H1 (cell line): ENCODE results near the gene PBX1. TPM values are rescaled to one million over a fixed set of nuclear protein-coding genes. Genes with fewer than 3 reads are reported as not detected.

Source experiments
- CTCF ChIA-PET: fragments of 300-600 bp; sonication (Branson Sonifier 250); formaldehyde crosslinking; loops from one replicate; lab custom pipeline; 2021; ENCODE audit not compliant: partially characterized antibody; lab: Charles Lee
- POLR2A ChIA-PET: fragments of 300-600 bp; sonication (Branson Sonifier 250); formaldehyde crosslinking; loops from one replicate; lab custom pipeline; 2021; ENCODE audit warnings: inconsistent platforms; ENCODE audit not compliant: partially characterized antibody; lab: Charles Lee
- DNase-seq, 2 experiments: peaks; one replicate each; pipeline versions ENCODE4 v3.0.0 to v3.0.0-alpha.2; 2010 to 2022; ENCODE audit warnings: low spot score in 2 of 2, low read depth in 1 of 2, mixed read lengths in 1 of 2
- FAIRE-seq: peaks from 2 replicates; lab custom pipeline; 2011; peaks lifted over from hg19 to GRCh38; lab: Jason Lieb, UNC
- H2AFZ ChIP-seq: 2 replicates; pipeline ENCODE4 v1.8.1; 2012; ENCODE audit warnings: low read length, inconsistent platforms
- H2AK5ac ChIP-seq: 2 replicates; pipeline ENCODE4 v1.6.1; 2013; ENCODE audit warnings: low read depth, low read length
- H2BK120ac ChIP-seq: replicated peaks from 2 replicates; pipeline ENCODE3; 2013; ENCODE audit warnings: low read depth, low read length, inconsistent platforms
- H2BK12ac ChIP-seq: 2 replicates; pipeline ENCODE4 v1.6.1; 2013; ENCODE audit warnings: low read depth, low read length
- H2BK15ac ChIP-seq: 2 replicates; pipeline ENCODE4 v1.6.1; 2013; ENCODE audit warnings: low read length
- H2BK20ac ChIP-seq: 2 replicates; pipeline ENCODE4 v1.6.1; 2013; ENCODE audit warnings: low read length
- H2BK5ac ChIP-seq: 2 replicates; pipeline ENCODE4 v1.6.1; 2013; ENCODE audit warnings: low read depth, low read length
- H3K14ac ChIP-seq: 2 replicates; pipeline ENCODE4 v1.6.1; 2013; ENCODE audit warnings: inconsistent platforms; ENCODE audit not compliant: insufficient read length
- H3K18ac ChIP-seq: 2 replicates; pipeline ENCODE4 v1.6.1; 2013; ENCODE audit warnings: low read length; ENCODE audit errors: extremely low read depth
- H3K23ac ChIP-seq: 2 replicates; pipeline ENCODE4 v1.6.1; 2013; ENCODE audit warnings: inconsistent platforms; ENCODE audit not compliant: insufficient read length
- H3K23me2 ChIP-seq: 2 replicates; pipeline ENCODE4 v1.6.1; 2013; ENCODE audit warnings: low read depth, low read length
- H3K27ac ChIP-seq: 2 replicates; pipeline ENCODE4 v1.6.1; 2011; ENCODE audit warnings: low read depth, low read length, inconsistent platforms
- H3K27me3 ChIP-seq, 4 experiments: replicated peaks in 1 of 4; 1 replicate in 1 of 4; 2 replicates in 3 of 4; pipeline versions ENCODE4 v1.6.1 to v1.8.1; 2011 to 2013; ENCODE audit warnings: low read length in 3 of 4, mild to moderate bottlenecking in 3 of 4, inconsistent platforms in 2 of 4, mixed read lengths in 2 of 4, moderate library complexity in 1 of 4; ENCODE audit not compliant: control insufficient read depth in 3 of 4, insufficient read depth in 3 of 4; ENCODE audit errors: extremely low read depth in 1 of 4
- H3K36me3 ChIP-seq, 4 experiments: 2 replicates each; pipeline versions ENCODE4 v1.6.1 to v1.8.1; 2011 to 2013; ENCODE audit warnings: mild to moderate bottlenecking in 4 of 4, low read length in 3 of 4, moderate library complexity in 2 of 4, control low read depth in 1 of 4, inconsistent platforms in 1 of 4; ENCODE audit not compliant: insufficient read depth in 4 of 4, control insufficient read depth in 2 of 4
- H3K4ac ChIP-seq: replicated peaks from 2 replicates; pipeline ENCODE3; 2013; ENCODE audit warnings: low read length, low read depth, mixed read lengths, inconsistent platforms; ENCODE audit not compliant: insufficient read length
- H3K4me1 ChIP-seq, 4 experiments: replicated peaks in 1 of 4; 1 replicate in 1 of 4; 2 replicates in 3 of 4; pipeline versions ENCODE4 v1.6.1 to v1.8.1; 2011 to 2013; ENCODE audit warnings: low read length in 3 of 4, inconsistent platforms in 2 of 4, mixed read lengths in 1 of 4; ENCODE audit not compliant: insufficient read depth in 4 of 4, control insufficient read depth in 3 of 4
- H3K4me2 ChIP-seq, 2 experiments: 2 replicates each; pipeline versions ENCODE4 v1.6.1 to v1.8.1; 2011 to 2013; ENCODE audit warnings: low read depth in 2 of 2, low read length in 2 of 2, control low read depth in 1 of 2, inconsistent platforms in 1 of 2, mild to moderate bottlenecking in 1 of 2; ENCODE audit not compliant: insufficient read depth in 1 of 2
- H3K4me3 ChIP-seq, 4 experiments: fragments of 200-600, 300-600 bp in 1 of 4; sonication (generic), shearing (Covaris generic), sonication (Bioruptor Twin) in 1 of 4; 2 replicates each; pipeline versions ENCODE4 v1.5.1 to v1.8.1; 2011 to 2016; ENCODE audit warnings: low read length in 4 of 4, low read depth in 3 of 4, control low read depth in 2 of 4, inconsistent platforms in 2 of 4, mild to moderate bottlenecking in 2 of 4, mixed read lengths in 1 of 4, moderate library complexity in 1 of 4; ENCODE audit not compliant: insufficient read depth in 2 of 4; ENCODE audit errors: extremely low read depth in 1 of 4
- H3K56ac ChIP-seq: replicated peaks from 2 replicates; pipeline ENCODE3; 2013; ENCODE audit warnings: low read depth, mild to moderate bottlenecking, mixed read lengths, low read length, inconsistent platforms; ENCODE audit not compliant: insufficient read length
- H3K79me1 ChIP-seq: 2 replicates; pipeline ENCODE4 v1.6.1; 2013; ENCODE audit warnings: low read depth, low read length, control low read depth
- H3K79me2 ChIP-seq, 2 experiments: 2 replicates each; pipeline versions ENCODE4 v1.6.1 to v1.8.1; 2012 to 2013; ENCODE audit warnings: low read length in 2 of 2, mild to moderate bottlenecking in 2 of 2, inconsistent platforms in 1 of 2; ENCODE audit not compliant: insufficient read depth in 2 of 2, control insufficient read depth in 1 of 2
- H3K9ac ChIP-seq, 4 experiments: replicated peaks in 1 of 4; 1 replicate in 1 of 4; 2 replicates in 3 of 4; pipeline versions ENCODE4 v1.6.1 to v1.8.1; 2011 to 2013; ENCODE audit warnings: low read depth in 3 of 4, low read length in 3 of 4, control low read depth in 2 of 4, mild to moderate bottlenecking in 2 of 4, moderate library complexity in 2 of 4, inconsistent platforms in 1 of 4; ENCODE audit errors: extremely low read depth in 1 of 4
- H3K9me3 ChIP-seq, 2 experiments: 2 replicates each; pipeline versions ENCODE4 v1.6.1 to v1.8.1; 2012 to 2013; ENCODE audit warnings: mild to moderate bottlenecking in 2 of 2, moderate library complexity in 2 of 2, control low read depth in 1 of 2, inconsistent platforms in 1 of 2, low read depth in 1 of 2, low read length in 1 of 2, mixed read lengths in 1 of 2; ENCODE audit not compliant: insufficient read depth in 2 of 2
- H4K20me1 ChIP-seq, 2 experiments: replicated peaks in 1 of 2; 2 replicates each; pipeline versions ENCODE3 to v1.8.1; 2011 to 2013; ENCODE audit warnings: inconsistent platforms in 2 of 2, low read length in 2 of 2, mild to moderate bottlenecking in 1 of 2; ENCODE audit not compliant: insufficient read depth in 2 of 2, control insufficient read depth in 1 of 2
- H4K5ac ChIP-seq: 2 replicates; pipeline ENCODE4 v1.6.1; 2013; ENCODE audit warnings: low read length, low read depth, mixed read lengths, inconsistent platforms; ENCODE audit not compliant: insufficient read length
- H4K8ac ChIP-seq: 2 replicates; pipeline ENCODE4 v1.8.0; 2013; ENCODE audit warnings: mild to moderate bottlenecking, moderate library complexity, low read length, inconsistent platforms; ENCODE audit not compliant: insufficient read depth; ENCODE audit errors: extremely low read depth
- H4K91ac ChIP-seq: replicated peaks from 2 replicates; pipeline ENCODE3; 2013; ENCODE audit warnings: low read length, mixed read lengths, inconsistent platforms; ENCODE audit not compliant: insufficient read length
- CBX5 ChIP-seq: fragments of 300-800, 300-1000 bp; sonication (generic); IDR thresholded peaks from 2 replicates; pipeline ENCODE4 v1.7.1; 2016; ENCODE audit warnings: antibody characterized with exemption, low read length, low read depth
- CHD2 ChIP-seq: IDR thresholded peaks from 2 replicates; pipeline ENCODE4 v1.6.1; 2012; ENCODE audit warnings: low read length, improper control_type of control experiment
- GTF2F1 ChIP-seq: IDR thresholded peaks from 2 replicates; pipeline ENCODE4 v1.6.1; 2012; ENCODE audit warnings: low read depth, low read length, improper control_type of control experiment, borderline replicate concordance
- POU5F1 ChIP-seq: IDR thresholded peaks from 2 replicates; pipeline ENCODE4 v1.6.1; 2011; ENCODE audit warnings: low read depth, mild to moderate bottlenecking, low read length, moderate library complexity
- RAD21 ChIP-seq, 2 experiments: IDR thresholded peaks in 1 of 2; conservative IDR thresholded peaks in 1 of 2; 2 replicates each; pipeline ENCODE4 v1.6.1; 2011; ENCODE audit warnings: low read depth in 2 of 2, low read length in 2 of 2, improper control_type of control experiment in 1 of 2, inconsistent platforms in 1 of 2, mild to moderate bottlenecking in 1 of 2, moderate library complexity in 1 of 2
- RFX5 ChIP-seq: IDR thresholded peaks from 2 replicates; pipeline ENCODE4 v1.6.1; 2011; ENCODE audit warnings: low read depth, low read length, improper control_type of control experiment, borderline replicate concordance
- SUZ12 ChIP-seq: fragments of 200-600 bp; sonication (generic); IDR thresholded peaks from 2 replicates; pipeline ENCODE4 v1.6.1; 2012; ENCODE audit warnings: mild to moderate bottlenecking, inconsistent platforms, low read length, moderate library complexity, mixed read lengths
- TEAD4 ChIP-seq: IDR thresholded peaks from 2 replicates; pipeline ENCODE4 v1.6.1; 2012; ENCODE audit warnings: low read depth, low read length, inconsistent platforms, mixed read lengths
- WGBS, 2 experiments: shearing (Covaris generic) in 1 of 2; methylation state at CpG; one replicate each; pipeline versions ENCODE4 v1.1.6 to v1.1.7; 2013 to 2015; ENCODE audit warnings: low lambda C conversion rate in 2 of 2, mixed read lengths in 2 of 2, inconsistent platforms in 1 of 2, low coverage in 1 of 2, missing lambda C conversion rate in 1 of 2; ENCODE audit not compliant: insufficient replicate concordance in 2 of 2, insufficient coverage in 1 of 2, insufficient read length in 1 of 2; ENCODE audit errors: extremely low coverage in 1 of 2, missing lambda C conversion rate in 1 of 2; 5-methylcytosine and 5-hydroxymethylcytosine counted together
- polyA plus RNA-seq, 7 experiments: library from polyadenylated mRNA; depleted of rRNA in 3 of 7; stranded (reverse) in 5 of 7; unstranded in 2 of 7; fragments of >200 nt in 5 of 7; fragments of 200-250 nt in 2 of 7; gene quantifications; 1 replicate in 5 of 7; 2 replicates in 1 of 7; 4 replicates in 1 of 7; pipeline versions ENCODE4 v1.2.1 to v1.2.3, GENCODE V29; 2011 to 2013; ENCODE audit warnings: missing spikeins in 2 of 7, mixed read lengths in 2 of 7
- total RNA-seq: library from RNA; stranded (reverse); fragmentation: NEBNext Ultra II Directional; extraction: Animal tissue kit (Norgen Biotek cat#: 25700); gene quantifications from 2 replicates; pipeline ENCODE4 v1.2.1, GENCODE V29; 2021
- TF ChIP-seq, protein P1 (sequence below), 3 experiments: IDR thresholded peaks; 1 replicate in 2 of 3; 2 replicates in 1 of 3; pipeline versions ENCODE4 v1.5.1 to v1.6.1; 2011; ENCODE audit warnings: low read length in 3 of 3, mild to moderate bottlenecking in 3 of 3, inconsistent platforms in 2 of 3, low read depth in 1 of 3, moderate library complexity in 1 of 3; ENCODE audit not compliant: insufficient read depth in 1 of 3; ENCODE audit errors: control extremely low read depth in 1 of 3
- TF ChIP-seq, protein P2 (sequence below): IDR thresholded peaks from 2 replicates; pipeline ENCODE4 v1.6.1; 2012; ENCODE audit warnings: inconsistent platforms

PBX1 gene
- total and polyA plus RNA-seq, 2 of the 8 experiments (the other 6 are each of a cell fraction or from before 2014, with no cell fraction given): 87.4 to 124 TPM

DNA sequence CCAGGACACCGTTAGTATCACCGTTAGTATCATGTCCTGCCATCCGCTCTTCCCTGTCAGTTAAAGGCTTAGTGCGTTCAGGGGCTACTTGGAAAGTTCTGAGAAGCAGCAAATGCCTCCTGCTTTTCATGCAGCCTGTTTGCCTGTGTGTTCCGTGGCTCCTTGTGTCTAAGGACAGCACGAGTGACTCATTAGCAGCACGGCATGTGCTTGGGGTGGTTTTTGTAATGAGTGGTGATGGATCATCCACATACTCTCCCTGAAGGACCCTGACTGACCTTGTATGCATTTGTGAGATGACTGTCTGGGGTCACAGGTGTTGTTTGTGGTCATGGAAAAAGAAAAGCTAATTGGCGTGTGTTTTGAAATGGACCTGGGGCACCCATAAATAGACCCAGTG is 221.9 kb downstream of the PBX1 start:
- H3K23me2 ChIP-seq: no peaks in the 10 kb centered on the region; the same call in 1 of the 2 replicates
- peaks cover 3 to 71% of the 10 kb centered on the region in 2 experiments; a peak in 3 of 4 replicates for H3K79me2 ChIP-seq
- no peak overlapping the region for H2BK120ac ChIP-seq
- 93% methylated on average over 8 of the region's 8 CpGs; no CpG with 5 or more reads in 1 of the 2 experiments for WGBS, 2 experiments
- H3K18ac ChIP-seq: no peak overlapping the region
- H3K79me1 ChIP-seq: peaks cover 7% of the 10 kb centered on the region; the same call in 1 of the 2 replicates
- H3K4ac ChIP-seq: no peak overlapping the region
- peaks cover 5 to 12% of the 10 kb centered on the region in 2 experiments for H4K20me1 ChIP-seq
- no peak overlapping the region for H4K5ac ChIP-seq
- H2BK12ac ChIP-seq: no peak overlapping the region
- TF ChIP-seq, protein P1, sequence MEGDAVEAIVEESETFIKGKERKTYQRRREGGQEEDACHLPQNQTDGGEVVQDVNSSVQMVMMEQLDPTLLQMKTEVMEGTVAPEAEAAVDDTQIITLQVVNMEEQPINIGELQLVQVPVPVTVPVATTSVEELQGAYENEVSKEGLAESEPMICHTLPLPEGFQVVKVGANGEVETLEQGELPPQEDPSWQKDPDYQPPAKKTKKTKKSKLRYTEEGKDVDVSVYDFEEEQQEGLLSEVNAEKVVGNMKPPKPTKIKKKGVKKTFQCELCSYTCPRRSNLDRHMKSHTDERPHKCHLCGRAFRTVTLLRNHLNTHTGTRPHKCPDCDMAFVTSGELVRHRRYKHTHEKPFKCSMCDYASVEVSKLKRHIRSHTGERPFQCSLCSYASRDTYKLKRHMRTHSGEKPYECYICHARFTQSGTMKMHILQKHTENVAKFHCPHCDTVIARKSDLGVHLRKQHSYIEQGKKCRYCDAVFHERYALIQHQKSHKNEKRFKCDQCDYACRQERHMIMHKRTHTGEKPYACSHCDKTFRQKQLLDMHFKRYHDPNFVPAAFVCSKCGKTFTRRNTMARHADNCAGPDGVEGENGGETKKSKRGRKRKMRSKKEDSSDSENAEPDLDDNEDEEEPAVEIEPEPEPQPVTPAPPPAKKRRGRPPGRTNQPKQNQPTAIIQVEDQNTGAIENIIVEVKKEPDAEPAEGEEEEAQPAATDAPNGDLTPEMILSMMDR (IDR thresholded peaks at IDR 0.05; ENCODE audit: control extremely low read depth in 1 of 3, insufficient read depth in 1 of 3, low read depth in 1 of 3, low read length in 3 of 3): no peak
- TF ChIP-seq TEAD4 (no peak), RAD21 (IDR thresholded peaks at IDR 0.05 in 1 of 2, conservative IDR thresholded peaks at IDR 0.05 in 1 of 2; ENCODE audit: low read depth in 2 of 2, low read length in 2 of 2) (no peak), POU5F1 (no peak), RFX5 (no peak), CBX5 (no peak), GTF2F1 (no peak), CHD2 (no peak), SUZ12 (no peak)
- TF ChIP-seq, protein P2, sequence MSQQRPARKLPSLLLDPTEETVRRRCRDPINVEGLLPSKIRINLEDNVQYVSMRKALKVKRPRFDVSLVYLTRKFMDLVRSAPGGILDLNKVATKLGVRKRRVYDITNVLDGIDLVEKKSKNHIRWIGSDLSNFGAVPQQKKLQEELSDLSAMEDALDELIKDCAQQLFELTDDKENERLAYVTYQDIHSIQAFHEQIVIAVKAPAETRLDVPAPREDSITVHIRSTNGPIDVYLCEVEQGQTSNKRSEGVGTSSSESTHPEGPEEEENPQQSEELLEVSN: no peak
- H3K9ac ChIP-seq: no peak overlapping the region
- no peak overlapping the region for H3K27ac ChIP-seq
- no peak overlapping the region for H3K4me2 ChIP-seq
- no peak overlapping the region for H2BK15ac ChIP-seq
- ChIA-PET POLR2A (no interaction called here), CTCF (interaction anchor here (1.0 to 10.2 kb wide), 2 partner anchors 10 to 77 kb away, joined by 4 to 64 read pairs; no protein-coding TSS in a partner anchor)
- H3K14ac ChIP-seq: no peak overlapping the region
- no peak overlapping the region for H2AK5ac ChIP-seq
- no peak overlapping the region for H4K91ac ChIP-seq
- H3K27me3 ChIP-seq: no peaks in the 10 kb centered on the region
- no peaks in the 10 kb centered on the region for H3K36me3 ChIP-seq
- no peak overlapping the region for H3K56ac ChIP-seq
- no peak overlapping the region for H3K23ac ChIP-seq
- no peak overlapping the region for H4K8ac ChIP-seq
- H3K4me3 ChIP-seq: no peak overlapping the region
- no peaks in the 10 kb centered on the region for H3K9me3 ChIP-seq
- no peak for DNase-seq
- peaks cover 0 to 13% (median 4%) of the 10 kb centered on the region in 4 experiments; a peak in 4 of 7 replicates for H3K4me1 ChIP-seq
- FAIRE-seq: no peak
- H2AFZ ChIP-seq: no peak overlapping the region
- H2BK5ac ChIP-seq: no peak overlapping the region
- H2BK20ac ChIP-seq: no peak overlapping the region
